ENCODE data around the gene CEP250.
"Not testable (repeated sequence)": the region's sequence is repeated elsewhere in the genome, so short reads cannot be mapped to it uniquely, and the experiment has no call there.

The CEP250 gene

GRCh38 chr20:35454881-35455609 is at the start of gene CEP250:
Gene CEP250 (plus strand): TSS chr20:35455598. CDS start chr20:35462368, 6,770 bp downstream.
- peak; percentile 87 for DNase-seq (ENCODE audit: insufficient read length, low spot score)
- FAIRE-seq, result no peak

- FAIRE-seq (no peak), DNase-seq (ENCODE audit: insufficient read length, low spot score) (no peak)
Observed at GRCh38 chr20:35405775-35406174, 49.6 kb upstream of the CEP250 start.

GRCh38 chr20:35408270-35408669 is 47.1 kb upstream of the CEP250 start:
- FAIRE-seq (no peak), DNase-seq (ENCODE audit: insufficient read length, low spot score) (no peak)

GRCh38 chr20:35409542-35409941 is 45.9 kb upstream of the CEP250 start:
- DNase-seq (ENCODE audit: insufficient read length, low spot score), result no peak
- FAIRE-seq, result no peak

GRCh38 chr20:35410613-35411012 is 44.8 kb upstream of the CEP250 start:
- DNase-seq (ENCODE audit: insufficient read length, low spot score) (no peak), FAIRE-seq (no peak)

- FAIRE-seq (no peak), DNase-seq (ENCODE audit: insufficient read length, low spot score) (no peak)
Observed at GRCh38 chr20:35421322-35421721, 34.1 kb upstream of the CEP250 start.

GRCh38 chr20:35431621-35432429 is 23.6 kb upstream of the CEP250 start:
- FAIRE-seq, result no peak
- no peak for DNase-seq (ENCODE audit: insufficient read length, low spot score)

GRCh38 chr20:35432430-35432735 is 23.0 kb upstream of the CEP250 start:
- DNase-seq (ENCODE audit: insufficient read length, low spot score), result no peak
- FAIRE-seq, result no peak

- no peak for FAIRE-seq
- no peak for DNase-seq (ENCODE audit: insufficient read length, low spot score)
Observed at GRCh38 chr20:35433337-35433736, 22.1 kb upstream of the CEP250 start.

GRCh38 chr20:35434085-35435005 is 21.1 kb upstream of the CEP250 start:
- FAIRE-seq (no peak), DNase-seq (ENCODE audit: insufficient read length, low spot score) (no peak)

GRCh38 chr20:35436177-35436573 is 19.2 kb upstream of the CEP250 start:
- DNase-seq (ENCODE audit: insufficient read length, low spot score) (no peak), FAIRE-seq (no peak)

- FAIRE-seq, result no peak
- no peak for DNase-seq (ENCODE audit: insufficient read length, low spot score)
Observed at GRCh38 chr20:35437599-35437998, 17.8 kb upstream of the CEP250 start.

GRCh38 chr20:35443003-35443402 is 12.4 kb upstream of the CEP250 start:
- DNase-seq (ENCODE audit: insufficient read length, low spot score) (no peak), FAIRE-seq (no peak)

GRCh38 chr20:35444226-35444625 is 11.2 kb upstream of the CEP250 start:
- FAIRE-seq, result no peak
- no peak for DNase-seq (ENCODE audit: insufficient read length, low spot score)

GRCh38 chr20:35446356-35447078 is 8.9 kb upstream of the CEP250 start:
- no peak for FAIRE-seq
- DNase-seq (ENCODE audit: insufficient read length, low spot score), result no peak

GRCh38 chr20:35447082-35447789 is 8.2 kb upstream of the CEP250 start:
- FAIRE-seq (peak; percentile 89), DNase-seq (ENCODE audit: insufficient read length, low spot score) (peak; percentile 69)

GRCh38 chr20:35448788-35449373 is 6.5 kb upstream of the CEP250 start:
- FAIRE-seq (no peak), DNase-seq (ENCODE audit: insufficient read length, low spot score) (no peak)

- DNase-seq (ENCODE audit: insufficient read length, low spot score); FAIRE-seq: not testable (repeated sequence)
Observed at GRCh38 chr20:35449855-35450254, 5.5 kb upstream of the CEP250 start.

GRCh38 chr20:35451295-35451694 is 4.1 kb upstream of the CEP250 start:
- FAIRE-seq, result no peak
- DNase-seq (ENCODE audit: insufficient read length, low spot score), result no peak

All from GM19239 (cell line).